Measurements from ENCODE around the gene LMAN1. TPM values are rescaled to one million over a fixed set of nuclear protein-coding genes. Genes with fewer than 3 reads are reported as not detected.

The LMAN1 gene
- polyA plus RNA-seq, result 30.8 TPM

- Mint-ChIP-seq H3K27ac (peak within 1 kb of the TSS; percentile 71 to 93 (median 86)), H3K27me3 (no peaks in the 10 kb centered on the region), H3K9me3 (no peaks in the 10 kb centered on the region), H3K4me1 (peaks cover 24 to 31% (median 28%) of the 10 kb centered on the region in 3 donors), H3K36me3 (peaks cover 5% of the 10 kb centered on the region), H3K4me3 (peak within 1 kb of the TSS; percentile 88 to 97 (median 95))
Observed at GRCh38 chr18:59358712-59359575, at the start of gene LMAN1. TSS of gene LMAN1 (minus strand) at chr18:59359265. CDS start at chr18:59359244, 21 bp downstream.

- H3K27me3 Mint-ChIP-seq, result peaks cover 7% of the 10 kb centered on the region
- H3K4me1 Mint-ChIP-seq, result peaks cover 0 to 5% (median 3%) of the 10 kb centered on the region in 3 donors
- H3K4me3 Mint-ChIP-seq, result no peak overlapping the region
- H3K27ac Mint-ChIP-seq, result no peak overlapping the region
- no peaks in the 10 kb centered on the region for H3K9me3 Mint-ChIP-seq
- H3K36me3 Mint-ChIP-seq, result no peaks in the 10 kb centered on the region
Observed at GRCh38 chr18:59402432-59403090, 43.5 kb upstream of the LMAN1 start.

GRCh38 chr18:59400407-59400806, 41.3 kb upstream of the LMAN1 start:
- H3K4me3 Mint-ChIP-seq, result no peak overlapping the region
- H3K4me1 Mint-ChIP-seq, result peaks cover 0 to 6% (median 5%) of the 10 kb centered on the region in 3 donors
- peaks cover 9% of the 10 kb centered on the region for H3K27me3 Mint-ChIP-seq
- H3K27ac Mint-ChIP-seq, result no peak overlapping the region
- H3K9me3 Mint-ChIP-seq, result peaks cover 0 to 2% (median 0%) of the 10 kb centered on the region in 3 donors
- H3K36me3 Mint-ChIP-seq, result peaks cover 3% of the 10 kb centered on the region

- H3K4me1 Mint-ChIP-seq, result peaks cover 0 to 3% (median 0%) of the 10 kb centered on the region in 3 donors
- peaks cover 3% of the 10 kb centered on the region for H3K36me3 Mint-ChIP-seq
- no peak overlapping the region for H3K4me3 Mint-ChIP-seq
- peaks cover 14% of the 10 kb centered on the region for H3K27me3 Mint-ChIP-seq
- no peak overlapping the region for H3K27ac Mint-ChIP-seq
- peaks cover 0 to 2% (median 0%) of the 10 kb centered on the region in 3 donors for H3K9me3 Mint-ChIP-seq
Observed at GRCh38 chr18:59395226-59396175, 36.4 kb upstream of the LMAN1 start.

GRCh38 chr18:59393381-59393780, 34.3 kb upstream of the LMAN1 start:
- Mint-ChIP-seq H3K4me3 (no peak overlapping the region), H3K27me3 (peaks cover 11% of the 10 kb centered on the region), H3K36me3 (peaks cover 3% of the 10 kb centered on the region), H3K9me3 (peaks cover 0 to 2% (median 0%) of the 10 kb centered on the region in 3 donors), H3K4me1 (peaks cover 0 to 3% (median 0%) of the 10 kb centered on the region in 3 donors), H3K27ac (no peak overlapping the region)

- no peaks in the 10 kb centered on the region for H3K27me3 Mint-ChIP-seq
- no peak overlapping the region for H3K27ac Mint-ChIP-seq
- no peak overlapping the region for H3K4me3 Mint-ChIP-seq
- H3K4me1 Mint-ChIP-seq, result no peaks in the 10 kb centered on the region
- H3K9me3 Mint-ChIP-seq, result no peaks in the 10 kb centered on the region
- no peaks in the 10 kb centered on the region for H3K36me3 Mint-ChIP-seq
Observed at GRCh38 chr18:59388817-59389216, 29.8 kb upstream of the LMAN1 start.

- Mint-ChIP-seq H3K27me3 (peaks cover 2% of the 10 kb centered on the region), H3K4me3 (no peak overlapping the region), H3K36me3 (no peaks in the 10 kb centered on the region), H3K27ac (no peak overlapping the region), H3K4me1 (no peaks in the 10 kb centered on the region), H3K9me3 (no peaks in the 10 kb centered on the region)
Observed at GRCh38 chr18:59387687-59388565, 28.9 kb upstream of the LMAN1 start.

GRCh38 chr18:59386909-59387686, 28.0 kb upstream of the LMAN1 start:
- Mint-ChIP-seq H3K27ac (no peak overlapping the region), H3K27me3 (peaks cover 2% of the 10 kb centered on the region), H3K36me3 (no peaks in the 10 kb centered on the region), H3K9me3 (no peaks in the 10 kb centered on the region), H3K4me1 (no peaks in the 10 kb centered on the region), H3K4me3 (no peak overlapping the region)

- peaks cover 5% of the 10 kb centered on the region for H3K27me3 Mint-ChIP-seq
- H3K4me1 Mint-ChIP-seq, result no peaks in the 10 kb centered on the region
- H3K36me3 Mint-ChIP-seq, result no peaks in the 10 kb centered on the region
- H3K9me3 Mint-ChIP-seq, result no peaks in the 10 kb centered on the region
- H3K4me3 Mint-ChIP-seq, result no peak overlapping the region
- H3K27ac Mint-ChIP-seq, result no peak overlapping the region
Observed at GRCh38 chr18:59385191-59385590, 26.1 kb upstream of the LMAN1 start.

- H3K27me3 Mint-ChIP-seq, result peaks cover 5% of the 10 kb centered on the region
- H3K4me3 Mint-ChIP-seq, result no peak overlapping the region
- H3K4me1 Mint-ChIP-seq, result no peaks in the 10 kb centered on the region
- no peak overlapping the region for H3K27ac Mint-ChIP-seq
- H3K36me3 Mint-ChIP-seq, result no peaks in the 10 kb centered on the region
- H3K9me3 Mint-ChIP-seq, result no peaks in the 10 kb centered on the region
Observed at GRCh38 chr18:59383851-59384250, 24.8 kb upstream of the LMAN1 start.

- no peak overlapping the region for H3K4me3 Mint-ChIP-seq
- no peaks in the 10 kb centered on the region for H3K9me3 Mint-ChIP-seq
- no peak overlapping the region for H3K27ac Mint-ChIP-seq
Observed at GRCh38 chr18:59382383-59382782, 23.3 kb upstream of the LMAN1 start.

GRCh38 chr18:59381949-59382348, 22.9 kb upstream of the LMAN1 start:
- Mint-ChIP-seq H3K36me3 (no peaks in the 10 kb centered on the region), H3K27ac (no peak overlapping the region), H3K27me3 (peaks cover 8% of the 10 kb centered on the region), H3K4me3 (no peak overlapping the region), H3K4me1 (peaks cover 0 to 7% (median 3%) of the 10 kb centered on the region in 3 donors), H3K9me3 (no peaks in the 10 kb centered on the region)

More at GRCh38 chr18:59382383-59382782, 23.3 kb upstream of the LMAN1 start:
- Mint-ChIP-seq H3K27me3 (peaks cover 7% of the 10 kb centered on the region), H3K36me3 (no peaks in the 10 kb centered on the region), H3K4me1 (peaks cover 0 to 5% (median 1%) of the 10 kb centered on the region in 3 donors)

- peaks cover 11% of the 10 kb centered on the region for H3K27me3 Mint-ChIP-seq
- no peaks in the 10 kb centered on the region for H3K36me3 Mint-ChIP-seq
Observed at GRCh38 chr18:59380706-59381105, 21.6 kb upstream of the LMAN1 start.

More at GRCh38 chr18:59380706-59381105, 21.6 kb upstream of the LMAN1 start:
- Mint-ChIP-seq H3K4me1 (peaks cover 0 to 7% (median 3%) of the 10 kb centered on the region in 3 donors), H3K4me3 (no peak overlapping the region), H3K9me3 (no peaks in the 10 kb centered on the region), H3K27ac (no peak overlapping the region)

Data from IgD-negative memory B cell (primary cell).